HepG2 (cell line): ENCODE results near the gene PODXL. TPM values are rescaled to one million over a fixed set of nuclear protein-coding genes. Genes with fewer than 3 reads are reported as not detected.

Experiments used
- HNF4A ChIP-seq: sonication (generic); formaldehyde crosslinking; IDR thresholded peaks from 2 replicates; pipeline ENCODE4 v1.4.0; 2020; ENCODE audit warnings: missing genetic modification reagents
- HNRNPH1 ChIP-seq: fragments of 200-400 bp; formaldehyde crosslinking; optimal IDR thresholded peaks from 2 replicates; pipeline ENCODE3; 2017; ENCODE audit warnings: mild to moderate bottlenecking, low read depth, low read length
- MIXL1 ChIP-seq: IDR thresholded peaks from 2 replicates; pipeline ENCODE4 v1.6.1; 2016
- MXD4 ChIP-seq: IDR thresholded peaks from 2 replicates; pipeline ENCODE4 v1.6.1; 2016; ENCODE audit warnings: mild to moderate bottlenecking, missing biosample characterization, missing genetic modification reagents
- NFKBIZ ChIP-seq: IDR thresholded peaks from 2 replicates; pipeline ENCODE4 v1.6.1; 2018; ENCODE audit warnings: missing genetic modification reagents, missing compliant biosample characterization
- SNAPC2 ChIP-seq: sonication (generic); formaldehyde crosslinking; IDR thresholded peaks from 2 replicates; pipeline ENCODE4 v1.8.1; 2022; ENCODE audit warnings: mild to moderate bottlenecking, missing genetic modification reagents
- SOX13 ChIP-seq, 3 experiments: fragments of 450-650 bp in 1 of 3; sonication (generic) in 1 of 3; formaldehyde crosslinking in 1 of 3; IDR thresholded peaks in 2 of 3; conservative IDR thresholded peaks in 1 of 3; 2 replicates each; pipeline versions ENCODE4 v1.5.0 to v1.6.1; 2016 to 2020; ENCODE audit warnings: antibody characterized with exemption in 1 of 3, mild to moderate bottlenecking in 1 of 3, missing compliant biosample characterization in 1 of 3, missing genetic modification reagents in 1 of 3, moderate library complexity in 1 of 3
- TGIF2 ChIP-seq: IDR thresholded peaks from 2 replicates; pipeline ENCODE4 v1.6.1; 2016; ENCODE audit warnings: control low read depth, missing compliant biosample characterization
- ZBTB42 ChIP-seq: sonication (generic); formaldehyde crosslinking; IDR thresholded peaks from 2 replicates; pipeline ENCODE4 v1.5.0; 2020; ENCODE audit warnings: mild to moderate bottlenecking, missing genetic modification reagents
- ZFP36L2 ChIP-seq: sonication (generic); formaldehyde crosslinking; IDR thresholded peaks from 2 replicates; pipeline ENCODE4 v1.4.0; 2020; ENCODE audit warnings: missing genetic modification reagents
- ZNF367 ChIP-seq: sonication (generic); formaldehyde crosslinking; IDR thresholded peaks from 2 replicates; pipeline ENCODE4 v1.4.0; 2020; ENCODE audit warnings: missing genetic modification reagents, borderline replicate concordance
- ZNF460 ChIP-seq: sonication (generic); formaldehyde crosslinking; IDR thresholded peaks from 2 replicates; pipeline ENCODE4 v1.5.1; 2020; ENCODE audit warnings: missing genetic modification reagents, mild to moderate bottlenecking, borderline replicate concordance
- ZNF530 ChIP-seq: sonication (generic); formaldehyde crosslinking; IDR thresholded peaks from 2 replicates; pipeline ENCODE4 v1.5.0; 2020; ENCODE audit warnings: low read depth, mild to moderate bottlenecking, missing genetic modification reagents
- ZNF564 ChIP-seq: sonication (generic); formaldehyde crosslinking; IDR thresholded peaks from 2 replicates; pipeline ENCODE4 v1.8.1; 2023; ENCODE audit warnings: mild to moderate bottlenecking, missing genetic modification reagents
- ZNF607 ChIP-seq: sonication (generic); formaldehyde crosslinking; IDR thresholded peaks from 2 replicates; pipeline ENCODE4 v1.5.1; 2020; ENCODE audit warnings: missing genetic modification reagents, mild to moderate bottlenecking, borderline replicate concordance
- ZNF75D ChIP-seq: sonication (generic); formaldehyde crosslinking; IDR thresholded peaks from 2 replicates; pipeline ENCODE4 v1.8.1; 2023; ENCODE audit warnings: missing genetic modification reagents, mild to moderate bottlenecking, borderline replicate concordance
- ZNF878 ChIP-seq: sonication (generic); formaldehyde crosslinking; IDR thresholded peaks from 2 replicates; pipeline ENCODE4 v1.8.1; 2023; ENCODE audit warnings: mild to moderate bottlenecking, missing genetic modification reagents, moderate library complexity
- ZSCAN30 ChIP-seq: sonication (generic); formaldehyde crosslinking; IDR thresholded peaks from 2 replicates; pipeline ENCODE4 v1.5.0; 2020; ENCODE audit warnings: mild to moderate bottlenecking, missing genetic modification reagents
- ZZZ3 ChIP-seq: sonication (generic); formaldehyde crosslinking; IDR thresholded peaks from 2 replicates; pipeline ENCODE4 v1.4.0; 2020; ENCODE audit warnings: missing genetic modification reagents, mild to moderate bottlenecking, borderline replicate concordance
- polyA plus RNA-seq, 8 experiments: library from polyadenylated mRNA; depleted of rRNA in 3 of 8; stranded (reverse) in 7 of 8; unstranded in 1 of 8; fragments of >200 nt; fragmentation: Illumina TruSeq in 4 of 8; extraction: Trizol in 4 of 8; gene quantifications; 2 replicates each; pipeline versions ENCODE4 v1.2.1 to v1.2.3, GENCODE V29; 2011 to 2016; ENCODE audit warnings: low read depth in 4 of 8, missing spikeins in 1 of 8, mixed read lengths in 1 of 8; ENCODE audit not compliant: insufficient read depth in 1 of 8
- total RNA-seq, 5 experiments: library from RNA; depleted of rRNA; stranded (reverse); fragments of >200 nt; fragmentation: Illumina TruSeq; extraction: Trizol; gene quantifications; 2 replicates each; pipeline ENCODE4 v1.2.3, GENCODE V29; 2016; ENCODE audit warnings: low read depth in 1 of 5
- TF ChIP-seq, protein P1 (sequence below): sonication (generic); formaldehyde crosslinking; IDR thresholded peaks from 2 replicates; pipeline ENCODE4 v1.9.0; 2022; ENCODE audit warnings: low read depth, missing genetic modification reagents
- TF ChIP-seq, protein P2 (sequence below): sonication (generic); formaldehyde crosslinking; IDR thresholded peaks from 2 replicates; pipeline ENCODE4 v1.8.0; 2022; ENCODE audit warnings: low read depth, missing genetic modification reagents
- TF ChIP-seq, protein P3 (sequence below): IDR thresholded peaks from 2 replicates; pipeline ENCODE4 v1.6.1; 2016
- TF ChIP-seq, protein P4 (sequence below): sonication (generic); formaldehyde crosslinking; IDR thresholded peaks from 2 replicates; pipeline ENCODE4 v1.4.0; 2020; ENCODE audit warnings: mild to moderate bottlenecking, missing genetic modification reagents, borderline replicate concordance

Gene PODXL
- total and polyA plus RNA-seq, 2 of the 13 experiments (the other 11 are each of a cell fraction or from before 2014, with no cell fraction given): 0.22 to 0.54 TPM

DNA sequence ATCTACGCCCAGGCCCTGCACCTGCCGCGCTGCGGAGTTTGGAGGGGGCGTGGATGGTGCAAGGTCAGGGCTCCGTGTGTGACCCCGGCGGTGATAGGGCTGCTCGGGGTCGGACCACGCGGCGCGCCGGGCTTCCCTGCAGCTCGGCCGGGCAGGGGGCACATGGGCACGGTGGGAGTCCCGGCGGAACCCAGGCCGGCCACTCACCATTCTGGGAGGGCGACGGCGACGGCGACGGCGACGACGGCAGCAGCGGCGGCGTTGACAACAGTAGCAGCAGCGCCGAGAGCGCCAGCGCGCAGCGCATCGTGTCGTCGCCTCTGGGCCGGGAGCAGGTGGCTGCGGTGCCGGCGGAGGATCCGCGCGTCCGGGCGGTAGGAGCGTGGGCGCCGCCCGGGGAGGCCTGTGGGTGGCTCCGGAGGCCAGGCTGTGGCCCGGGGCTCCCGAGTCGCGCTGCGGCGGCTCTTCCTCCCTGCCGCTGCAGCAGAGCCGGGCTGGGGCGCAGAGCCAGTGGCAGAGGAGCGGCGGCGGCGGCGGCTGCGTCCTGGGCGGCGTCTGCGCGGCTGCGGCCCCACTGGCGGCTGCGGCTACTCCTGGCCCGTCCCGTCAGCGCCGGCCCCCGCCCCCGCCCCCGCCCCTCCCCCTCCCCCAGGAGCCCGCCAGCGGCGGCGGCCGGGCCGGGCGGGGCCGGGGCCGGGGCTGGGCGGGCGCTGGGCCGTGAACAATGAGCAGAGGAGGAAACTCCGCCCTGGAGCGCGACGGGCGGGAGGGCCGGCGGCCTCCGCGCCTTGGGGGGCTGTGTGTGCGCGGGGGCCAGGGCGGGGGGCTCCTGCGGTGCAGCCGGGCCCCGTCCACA, at the start of gene PODXL (continued):
- TF ChIP-seq, protein P1, sequence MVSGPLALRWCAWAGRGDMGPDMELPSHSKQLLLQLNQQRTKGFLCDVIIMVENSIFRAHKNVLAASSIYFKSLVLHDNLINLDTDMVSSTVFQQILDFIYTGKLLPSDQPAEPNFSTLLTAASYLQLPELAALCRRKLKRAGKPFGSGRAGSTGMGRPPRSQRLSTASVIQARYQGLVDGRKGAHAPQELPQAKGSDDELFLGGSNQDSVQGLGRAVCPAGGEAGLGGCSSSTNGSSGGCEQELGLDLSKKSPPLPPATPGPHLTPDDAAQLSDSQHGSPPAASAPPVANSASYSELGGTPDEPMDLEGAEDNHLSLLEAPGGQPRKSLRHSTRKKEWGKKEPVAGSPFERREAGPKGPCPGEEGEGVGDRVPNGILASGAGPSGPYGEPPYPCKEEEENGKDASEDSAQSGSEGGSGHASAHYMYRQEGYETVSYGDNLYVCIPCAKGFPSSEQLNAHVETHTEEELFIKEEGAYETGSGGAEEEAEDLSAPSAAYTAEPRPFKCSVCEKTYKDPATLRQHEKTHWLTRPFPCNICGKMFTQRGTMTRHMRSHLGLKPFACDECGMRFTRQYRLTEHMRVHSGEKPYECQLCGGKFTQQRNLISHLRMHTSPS (CRISPR knock-in tag): no peak
- TF ChIP-seq ZNF460 (CRISPR knock-in tag) (no peak), HNF4A (no peak), ZNF75D (CRISPR knock-in tag) (no peak), ZFP36L2 (no peak), ZBTB42 (CRISPR knock-in tag) (no peak), ZNF367 (CRISPR knock-in tag) (no peak), ZSCAN30 (no peak), ZNF530 (CRISPR knock-in tag) (no peak), NFKBIZ (CRISPR knock-in tag) (no peak), TGIF2 (CRISPR knock-in tag) (no peak), ZNF607 (CRISPR knock-in tag) (peak; percentile 50; the same call in 1 of the 2 replicates), MIXL1 (CRISPR knock-in tag) (no peak), MXD4 (CRISPR knock-in tag) (no peak), HNRNPH1 (no peak), ZNF878 (CRISPR knock-in tag) (no peak), ZNF564 (CRISPR knock-in tag) (no peak), SOX13 (IDR thresholded peaks at IDR 0.05) (no peak), SOX13 (CRISPR knock-in tag; conservative IDR thresholded peaks at IDR 0.05 in 1 of 2, IDR thresholded peaks at IDR 0.05 in 1 of 2) (no peak), ZZZ3 (no peak), SNAPC2 (no peak)
- TF ChIP-seq, protein P2, sequence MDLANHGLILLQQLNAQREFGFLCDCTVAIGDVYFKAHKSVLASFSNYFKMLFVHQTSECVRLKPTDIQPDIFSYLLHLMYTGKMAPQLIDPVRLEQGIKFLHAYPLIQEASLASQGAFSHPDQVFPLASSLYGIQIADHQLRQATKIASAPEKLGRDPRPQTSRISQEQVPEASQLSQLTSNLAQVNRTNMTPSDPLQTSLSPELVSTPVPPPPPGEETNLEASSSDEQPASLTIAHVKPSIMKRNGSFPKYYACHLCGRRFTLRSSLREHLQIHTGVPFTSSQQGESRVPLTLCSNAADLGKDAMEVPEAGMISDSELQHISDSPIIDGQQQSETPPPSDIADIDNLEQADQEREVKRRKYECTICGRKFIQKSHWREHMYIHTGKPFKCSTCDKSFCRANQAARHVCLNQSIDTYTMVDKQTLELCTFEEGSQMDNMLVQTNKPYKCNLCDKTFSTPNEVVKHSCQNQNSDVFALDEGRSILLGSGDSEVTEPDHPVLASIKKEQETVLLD (CRISPR knock-in tag): no peak
- TF ChIP-seq, protein P3, sequence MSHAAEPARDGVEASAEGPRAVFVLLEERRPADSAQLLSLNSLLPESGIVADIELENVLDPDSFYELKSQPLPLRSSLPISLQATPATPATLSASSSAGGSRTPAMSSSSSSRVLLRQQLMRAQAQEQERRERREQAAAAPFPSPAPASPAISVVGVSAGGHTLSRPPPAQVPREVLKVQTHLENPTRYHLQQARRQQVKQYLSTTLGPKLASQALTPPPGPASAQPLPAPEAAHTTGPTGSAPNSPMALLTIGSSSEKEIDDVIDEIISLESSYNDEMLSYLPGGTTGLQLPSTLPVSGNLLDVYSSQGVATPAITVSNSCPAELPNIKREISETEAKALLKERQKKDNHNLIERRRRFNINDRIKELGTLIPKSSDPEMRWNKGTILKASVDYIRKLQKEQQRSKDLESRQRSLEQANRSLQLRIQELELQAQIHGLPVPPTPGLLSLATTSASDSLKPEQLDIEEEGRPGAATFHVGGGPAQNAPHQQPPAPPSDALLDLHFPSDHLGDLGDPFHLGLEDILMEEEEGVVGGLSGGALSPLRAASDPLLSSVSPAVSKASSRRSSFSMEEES: no peak
- TF ChIP-seq, protein P4, sequence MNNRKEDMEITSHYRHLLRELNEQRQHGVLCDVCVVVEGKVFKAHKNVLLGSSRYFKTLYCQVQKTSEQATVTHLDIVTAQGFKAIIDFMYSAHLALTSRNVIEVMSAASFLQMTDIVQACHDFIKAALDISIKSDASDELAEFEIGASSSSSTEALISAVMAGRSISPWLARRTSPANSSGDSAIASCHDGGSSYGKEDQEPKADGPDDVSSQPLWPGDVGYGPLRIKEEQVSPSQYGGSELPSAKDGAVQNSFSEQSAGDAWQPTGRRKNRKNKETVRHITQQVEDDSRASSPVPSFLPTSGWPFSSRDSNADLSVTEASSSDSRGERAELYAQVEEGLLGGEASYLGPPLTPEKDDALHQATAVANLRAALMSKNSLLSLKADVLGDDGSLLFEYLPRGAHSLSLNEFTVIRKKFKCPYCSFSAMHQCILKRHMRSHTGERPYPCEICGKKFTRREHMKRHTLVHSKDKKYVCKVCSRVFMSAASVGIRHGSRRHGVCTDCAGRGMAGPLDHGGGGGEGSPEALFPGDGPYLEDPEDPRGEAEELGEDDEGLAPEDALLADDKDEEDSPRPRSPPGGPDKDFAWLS (CRISPR knock-in tag): no peak
